HCT116 (cell line): ENCODE measurements around the gene SLC5A3.

Experiments
- CEBPB ChIP-seq: IDR thresholded peaks from 2 replicates; pipeline ENCODE4 v1.6.1; 2012; ENCODE audit warnings: low read depth
- CTCF ChIP-seq, 3 experiments: fragments of 200-600 bp in 1 of 3; sonication (generic) in 1 of 3; IDR thresholded peaks in 2 of 3; conservative IDR thresholded peaks in 1 of 3; 2 replicates each; pipeline ENCODE4 v1.5.1; 2012 to 2017; ENCODE audit warnings: low read depth in 2 of 3, low read length in 2 of 3, antibody characterized with exemption in 1 of 3, borderline replicate concordance in 1 of 3, control low read depth in 1 of 3, mild to moderate bottlenecking in 1 of 3, mixed read lengths in 1 of 3, mixed run types in 1 of 3, moderate library complexity in 1 of 3; ENCODE audit not compliant: insufficient read depth in 1 of 3
- EZH2 ChIP-seq: fragments of 200-600 bp; sonication (generic); IDR thresholded peaks from 2 replicates; pipeline ENCODE4 v1.6.1; 2017; ENCODE audit warnings: antibody characterized with exemption, mixed run types
- RAD21 ChIP-seq: IDR thresholded peaks from 2 replicates; pipeline ENCODE4 v1.6.1; 2012; ENCODE audit warnings: low read depth, mild to moderate bottlenecking
- REST ChIP-seq: IDR thresholded peaks from 2 replicates; pipeline ENCODE4 v1.6.1; 2012; ENCODE audit warnings: low read depth

GRCh38 chr21:34100337-34100736 is 27.0 kb downstream of the SLC5A3 start:
- no peak for TF ChIP-seq CTCF (IDR thresholded peaks at IDR 0.05 in 2 of 3, conservative IDR thresholded peaks at IDR 0.05 in 1 of 3; ENCODE audit: borderline replicate concordance in 1 of 3, insufficient read depth in 1 of 3, low read depth in 2 of 3, low read length in 2 of 3)
- TF ChIP-seq RAD21, result no peak
- no peak for TF ChIP-seq EZH2
- TF ChIP-seq CEBPB, result no peak
- no peak for TF ChIP-seq REST
